H9 (cell line): ENCODE results near the gene GNMT. TPM values are rescaled to one million over a fixed set of nuclear protein-coding genes. Genes with fewer than 3 reads are reported as not detected.

Source experiments
- DNase-seq: peaks from one replicate; pipeline ENCODE4 v3.0.0-alpha.2; 2017
- H2AFZ ChIP-seq: one replicate; pipeline ENCODE4 v1.6.1; 2013; ENCODE audit warnings: mild to moderate bottlenecking, low read length, control low read depth, moderate library complexity
- H2AK5ac ChIP-seq: 2 replicates; pipeline ENCODE4 v1.6.1; 2013; ENCODE audit warnings: low read length, control low read depth, mixed read lengths; ENCODE audit not compliant: insufficient read length
- H2BK120ac ChIP-seq: one replicate; pipeline ENCODE4 v1.6.1; 2013; ENCODE audit warnings: low read depth, mild to moderate bottlenecking, low read length, control low read depth, inconsistent platforms; ENCODE audit not compliant: poor library complexity, severe bottlenecking
- H2BK12ac ChIP-seq: 2 replicates; pipeline ENCODE4 v1.6.1; 2013; ENCODE audit warnings: low read length, control low read depth, mixed read lengths, low read depth; ENCODE audit not compliant: insufficient read length
- H2BK15ac ChIP-seq: 2 replicates; pipeline ENCODE4 v1.6.1; 2013; ENCODE audit warnings: low read depth, low read length, control low read depth
- H2BK20ac ChIP-seq: one replicate; pipeline ENCODE4 v1.6.1; 2013; ENCODE audit warnings: low read depth, mild to moderate bottlenecking, low read length, control low read depth, inconsistent platforms; ENCODE audit not compliant: poor library complexity, severe bottlenecking
- H2BK5ac ChIP-seq: 2 replicates; pipeline ENCODE4 v1.6.1; 2013; ENCODE audit warnings: low read length, control low read depth, mixed read lengths; ENCODE audit not compliant: insufficient read length
- H3K14ac ChIP-seq: 2 replicates; pipeline ENCODE4 v1.6.1; 2013; ENCODE audit warnings: low read length, control low read depth; ENCODE audit not compliant: insufficient read depth
- H3K18ac ChIP-seq: 2 replicates; pipeline ENCODE4 v1.6.1; 2013; ENCODE audit warnings: low read depth, mild to moderate bottlenecking, mixed read lengths, low read length, control low read depth; ENCODE audit not compliant: insufficient read length
- H3K23ac ChIP-seq: 2 replicates; pipeline ENCODE4 v1.6.1; 2013; ENCODE audit warnings: low read length, control low read depth, mixed read lengths, low read depth; ENCODE audit not compliant: insufficient read length
- H3K23me2 ChIP-seq: 2 replicates; pipeline ENCODE4 v1.6.1; 2013; ENCODE audit warnings: low read depth, mild to moderate bottlenecking, mixed read lengths, low read length, control low read depth; ENCODE audit not compliant: insufficient read length, poor library complexity, severe bottlenecking
- H3K27ac ChIP-seq: 2 replicates; pipeline ENCODE4 v1.5.1; 2013; ENCODE audit warnings: low read length, control low read depth, mixed read lengths, low read depth; ENCODE audit not compliant: insufficient read length
- H3K27me3 ChIP-seq: 2 replicates; pipeline ENCODE4 v1.6.1; 2013; ENCODE audit warnings: low read length, control low read depth, inconsistent platforms; ENCODE audit not compliant: insufficient read depth
- H3K4ac ChIP-seq: 2 replicates; pipeline ENCODE4 v1.6.1; 2013; ENCODE audit warnings: low read depth, mild to moderate bottlenecking, control low read depth, inconsistent platforms, low read length, moderate library complexity
- H3K4me1 ChIP-seq: 2 replicates; pipeline ENCODE4 v1.6.1; 2013; ENCODE audit warnings: low read length, control low read depth, inconsistent platforms; ENCODE audit not compliant: insufficient read depth
- H3K4me2 ChIP-seq: 2 replicates; pipeline ENCODE4 v1.6.1; 2013; ENCODE audit warnings: low read length, control low read depth, mixed read lengths; ENCODE audit not compliant: insufficient read length, insufficient read depth
- H3K56ac ChIP-seq: 2 replicates; pipeline ENCODE4 v1.6.1; 2013; ENCODE audit warnings: low read depth, mild to moderate bottlenecking, mixed read lengths, low read length, control low read depth; ENCODE audit not compliant: insufficient read length
- H3K79me1 ChIP-seq: 2 replicates; pipeline ENCODE4 v1.6.1; 2013; ENCODE audit warnings: low read depth, mild to moderate bottlenecking, moderate library complexity, low read length, control low read depth, inconsistent platforms; ENCODE audit not compliant: insufficient read depth, poor library complexity, severe bottlenecking
- H3K79me2 ChIP-seq: 2 replicates; pipeline ENCODE4 v1.6.1; 2013; ENCODE audit warnings: low read length, control low read depth, inconsistent platforms; ENCODE audit not compliant: insufficient read depth
- H3K9ac ChIP-seq: 2 replicates; pipeline ENCODE4 v1.6.1; 2013; ENCODE audit warnings: low read length, control low read depth, mixed read lengths; ENCODE audit not compliant: insufficient read length; ENCODE audit errors: extremely low read depth
- H3K9me3 ChIP-seq: one replicate; pipeline ENCODE4 v1.6.1; 2013; ENCODE audit warnings: low read depth, low read length, inconsistent platforms; ENCODE audit not compliant: control insufficient read depth
- H3T11ph ChIP-seq: one replicate; pipeline ENCODE4 v1.6.1; 2013; ENCODE audit warnings: mild to moderate bottlenecking, low read length, control low read depth, inconsistent platforms
- H4K20me1 ChIP-seq: one replicate; pipeline ENCODE4 v1.6.1; 2013; ENCODE audit not compliant: control insufficient read depth, insufficient read length, insufficient read depth
- H4K5ac ChIP-seq: 2 replicates; pipeline ENCODE4 v1.6.1; 2013; ENCODE audit warnings: low read depth, mild to moderate bottlenecking, mixed read lengths, low read length, control low read depth; ENCODE audit not compliant: insufficient read length
- H4K8ac ChIP-seq: replicated peaks from 2 replicates; pipeline ENCODE4 v1.6.1; 2013; ENCODE audit warnings: low read length, control low read depth, mixed read lengths, low read depth; ENCODE audit not compliant: insufficient read length
- H4K91ac ChIP-seq: 2 replicates; pipeline ENCODE4 v1.6.1; 2013; ENCODE audit warnings: low read depth, mild to moderate bottlenecking, moderate library complexity, mixed read lengths, low read length, control low read depth; ENCODE audit not compliant: insufficient read length
- H3K27ac Mint-ChIP-seq, 3 experiments: 2 replicates in 2 of 3; 3 replicates in 1 of 3; pipeline ENCODE4 v1.8.0; 2020 to 2021; ENCODE audit warnings: mixed read lengths in 3 of 3, mild to moderate bottlenecking in 1 of 3, moderate library complexity in 1 of 3
- H3K27me3 Mint-ChIP-seq: 2 replicates; pipeline ENCODE4 v1.8.0; 2021; ENCODE audit warnings: low read depth, mild to moderate bottlenecking, moderate library complexity, mixed read lengths
- H3K36me3 Mint-ChIP-seq, 3 experiments: 2 replicates in 2 of 3; 3 replicates in 1 of 3; pipeline ENCODE4 v1.8.0; 2020 to 2021; ENCODE audit warnings: low read depth in 3 of 3, mixed read lengths in 3 of 3; ENCODE audit not compliant: insufficient read depth in 1 of 3
- H3K4me1 Mint-ChIP-seq, 2 experiments: 2 replicates each; pipeline ENCODE4 v1.8.0; 2020; ENCODE audit warnings: mixed read lengths in 2 of 2
- H3K4me3 Mint-ChIP-seq, 2 experiments: 2 replicates in 1 of 2; 3 replicates in 1 of 2; pipeline ENCODE4 v1.8.0; 2020 to 2021; ENCODE audit warnings: mild to moderate bottlenecking in 2 of 2, mixed read lengths in 2 of 2, moderate library complexity in 1 of 2
- H3K9me3 Mint-ChIP-seq, 2 experiments: 2 replicates in 1 of 2; 3 replicates in 1 of 2; pipeline ENCODE4 v1.8.0; 2020; ENCODE audit warnings: mild to moderate bottlenecking in 2 of 2, mixed read lengths in 2 of 2, moderate library complexity in 1 of 2
- CTCF ChIP-seq: fragments of 200-600 bp; sonication (generic); conservative IDR thresholded peaks from 3 replicates; pipeline ENCODE4 v1.8.0; 2021; ENCODE audit warnings: antibody characterized with exemption, mild to moderate bottlenecking
- WGBS: extraction: QIAGEN DNeasy Blood & Tissue Kit; methylation state at CpG from one replicate; pipeline ENCODE4 v1.1.7; 2013; ENCODE audit warnings: missing lambda C conversion rate, low lambda C conversion rate, mixed read lengths; ENCODE audit not compliant: insufficient read length; ENCODE audit errors: extremely low coverage; 5-methylcytosine and 5-hydroxymethylcytosine counted together
- total RNA-seq: library from RNA; stranded (reverse); gene quantifications from 2 replicates; pipeline ENCODE4 v1.2.1, GENCODE V29; 2021

Gene GNMT
- total RNA-seq, 1 experiment from 2014 or later, result 1.1 TPM

DNA sequence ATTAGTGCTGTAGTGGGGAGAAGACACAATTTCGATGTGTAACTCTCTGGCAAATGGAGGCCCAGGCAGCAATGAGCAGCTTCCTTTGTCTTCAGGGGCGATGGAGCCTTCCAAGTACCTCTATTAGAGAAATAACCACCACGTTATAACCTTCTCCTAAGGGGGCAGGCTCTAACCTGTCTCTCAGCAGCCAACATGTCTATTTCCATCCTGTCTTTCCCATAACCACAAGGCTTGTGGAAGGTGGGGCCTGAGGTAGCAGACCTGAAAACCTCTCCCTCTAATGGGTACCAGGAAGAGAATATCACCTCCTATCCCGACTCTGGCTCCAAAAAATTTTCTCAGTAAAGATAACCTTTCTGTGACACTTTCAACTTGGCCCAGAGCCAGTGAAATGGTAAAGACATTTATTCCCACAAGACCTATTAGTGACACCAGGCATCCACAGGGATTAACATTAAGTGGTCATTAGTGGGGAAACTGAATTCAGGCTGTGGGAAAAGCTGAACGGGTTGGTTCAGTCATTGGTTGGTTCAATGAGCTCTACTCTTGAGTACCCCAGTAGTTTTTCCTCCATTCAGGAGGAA lies 14.5 kb downstream of the GNMT start:
- no peak overlapping the region for H2BK20ac ChIP-seq
- H3K4me2 ChIP-seq, result no peak overlapping the region
- no peak overlapping the region for H3K4me3 Mint-ChIP-seq
- H3K23me2 ChIP-seq, result peaks cover 11% of the 10 kb centered on the region
- H2BK120ac ChIP-seq, result no peak overlapping the region
- H3K79me1 ChIP-seq, result no peaks in the 10 kb centered on the region
- peaks cover 4 to 10% (median 7%) of the 10 kb centered on the region in 3 experiments; a peak in 5 of 7 replicates for H3K36me3 Mint-ChIP-seq
- no peaks in the 10 kb centered on the region for H3K79me2 ChIP-seq
- H3K9me3 Mint-ChIP-seq, result no peaks in the 10 kb centered on the region
- H3K18ac ChIP-seq, result no peak overlapping the region
- H3K9ac ChIP-seq, result no peak overlapping the region
- H3K27me3 Mint-ChIP-seq, result no peaks in the 10 kb centered on the region
- no peak overlapping the region for H3T11ph ChIP-seq
- H3K27ac ChIP-seq, result no peak overlapping the region
- H3K56ac ChIP-seq, result no peak overlapping the region
- no peak overlapping the region for H3K23ac ChIP-seq
- H2BK15ac ChIP-seq, result no peak overlapping the region
- no peak overlapping the region for H3K4ac ChIP-seq
- no peak for TF ChIP-seq CTCF
- H3K4me1 Mint-ChIP-seq, result peaks cover 13 to 17% of the 10 kb centered on the region in 2 experiments
- no peak overlapping the region for H4K5ac ChIP-seq
- H4K8ac ChIP-seq, result no peak overlapping the region
- no peaks in the 10 kb centered on the region for H4K20me1 ChIP-seq
- H2AK5ac ChIP-seq, result no peak overlapping the region
- H3K14ac ChIP-seq, result no peak overlapping the region
- no peaks in the 10 kb centered on the region; the same call in 1 of the 2 replicates for H3K4me1 ChIP-seq
- H2BK12ac ChIP-seq, result no peak overlapping the region
- no peaks in the 10 kb centered on the region for H3K27me3 ChIP-seq
- H3K9me3 ChIP-seq, result no peaks in the 10 kb centered on the region
- H3K27ac Mint-ChIP-seq, result no peak overlapping the region
- no CpG with 5 or more reads among the region's 5 CpGs for WGBS
- no peak overlapping the region for H2BK5ac ChIP-seq
- DNase-seq, result no peak
- no peak overlapping the region for H2AFZ ChIP-seq
- no peak overlapping the region for H4K91ac ChIP-seq
